NOMO-1 treated with DMSO at 0.1 percent for 48 hours (cell line): ENCODE measurements around the gene CHCHD3.

Experiments used
- DNase-seq: peaks from one replicate; lab custom pipeline; 2025; ENCODE audit not compliant: unreplicated experiment; lab: John Stamatoyannopoulos, UW

CHCHD3 gene

DNA sequence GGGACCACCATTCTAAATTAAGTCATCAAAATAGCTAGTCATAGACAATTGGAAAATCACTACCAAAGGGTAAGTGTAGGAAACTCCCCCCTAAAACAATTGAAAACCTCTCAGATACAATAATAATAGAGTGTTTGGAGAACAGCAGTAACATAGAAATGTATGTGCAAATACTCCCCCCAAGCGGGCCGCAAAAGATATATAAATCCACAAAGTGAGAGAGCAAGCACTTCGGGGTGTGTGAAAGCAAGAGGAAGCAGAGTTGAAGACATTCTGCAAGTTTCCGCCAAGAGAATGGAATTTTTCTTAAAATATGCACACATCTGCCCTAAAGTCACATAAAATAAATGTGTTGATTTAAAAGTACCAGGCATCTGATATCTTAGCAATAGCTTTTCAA lies 33.3 kb downstream of the CHCHD3 start:
- no peak for DNase-seq

DNA sequence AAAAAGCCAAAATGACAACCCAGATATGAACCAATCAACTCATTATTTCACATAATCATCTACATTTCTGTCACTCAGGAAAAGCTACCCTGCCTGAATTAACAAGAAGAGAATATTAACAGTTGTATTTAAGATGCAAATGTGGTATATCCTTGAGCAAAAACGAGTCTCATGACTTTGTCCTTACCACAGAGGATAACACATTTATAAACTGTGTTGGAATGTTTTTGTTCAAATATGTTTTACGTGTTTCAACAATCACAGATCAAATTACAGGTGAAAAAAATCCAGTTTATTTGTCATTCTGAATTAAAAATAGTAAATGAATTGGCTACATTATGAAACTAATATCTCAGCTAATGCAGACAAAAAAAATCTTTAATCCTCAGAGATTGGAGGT lies 34.6 kb downstream of the CHCHD3 start:
- no peak for DNase-seq

- no peak for DNase-seq
Observed at GRCh38 chr7:133044722-133045473, 37.0 kb downstream of the CHCHD3 start.

- DNase-seq: no peak
Observed at GRCh38 chr7:133040674-133041073, 41.2 kb downstream of the CHCHD3 start.

GRCh38 chr7:133040178-133040577 lies 41.7 kb downstream of the CHCHD3 start:
- no peak for DNase-seq

GRCh38 chr7:133039614-133040013 lies 42.3 kb downstream of the CHCHD3 start:
- no peak for DNase-seq

DNA sequence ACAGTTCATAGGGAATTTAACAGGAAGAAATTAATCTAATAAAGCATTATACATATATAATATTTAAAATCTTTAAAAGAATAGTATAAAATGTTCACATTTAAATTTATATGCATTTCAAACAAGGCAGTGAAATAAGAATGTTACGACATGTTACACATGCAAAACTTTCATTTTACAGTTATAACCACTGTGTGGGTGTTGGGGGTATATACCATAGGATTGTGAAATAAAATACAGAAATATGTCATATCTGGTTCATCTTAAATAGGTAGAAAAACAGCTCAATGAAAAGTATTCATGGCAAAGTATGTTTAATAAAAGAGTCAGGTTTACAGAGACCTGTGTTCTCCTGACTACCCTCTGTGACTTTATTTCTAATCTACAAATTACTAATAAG lies 45.6 kb downstream of the CHCHD3 start:
- DNase-seq: no peak

DNA sequence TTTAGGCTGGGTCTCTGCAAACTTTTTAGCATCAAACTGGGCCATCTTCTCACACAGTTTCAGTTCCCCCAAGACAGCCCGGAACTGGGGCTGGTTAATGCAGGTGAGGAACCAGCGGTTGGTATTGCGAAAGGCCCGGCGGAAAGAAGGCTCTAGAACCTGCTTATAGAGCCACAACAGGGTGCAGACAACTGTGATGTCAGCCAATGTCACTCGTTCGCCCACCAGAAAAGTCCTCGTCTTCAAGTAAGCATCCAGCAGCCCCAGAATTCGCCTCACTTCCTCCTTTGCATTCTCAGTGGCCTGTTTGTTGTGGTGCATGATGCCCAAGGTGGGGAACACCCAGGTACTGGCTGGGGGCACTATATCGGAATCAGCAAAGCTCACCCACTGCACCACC lies 46.6 kb downstream of the CHCHD3 start:
- peak; percentile 15 for DNase-seq

- DNase-seq: no peak
Observed at GRCh38 chr7:133030346-133030745, 51.5 kb downstream of the CHCHD3 start.

- DNase-seq: no peak
Observed at GRCh38 chr7:133029463-133029862, 52.4 kb downstream of the CHCHD3 start.

DNA sequence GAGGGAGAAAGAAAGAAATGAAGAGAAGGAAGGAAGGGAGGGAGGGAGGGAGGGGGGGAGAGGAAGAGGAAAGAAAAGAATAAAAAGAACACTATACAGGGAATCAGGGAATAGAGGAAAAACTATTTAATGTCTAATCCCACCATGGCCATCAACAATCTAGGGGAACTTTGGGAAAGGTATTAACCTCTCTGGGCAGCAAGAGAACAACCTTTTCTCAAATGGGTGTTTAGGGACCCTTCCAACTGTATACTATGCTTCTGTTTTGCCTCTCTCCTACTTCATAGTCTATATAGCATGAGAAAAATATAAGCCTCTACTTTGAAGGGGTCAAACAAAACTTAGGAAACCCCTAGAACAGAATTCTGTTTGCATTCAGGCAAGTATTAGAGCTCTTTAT lies 54.5 kb downstream of the CHCHD3 start:
- no peak for DNase-seq

GRCh38 chr7:133026210-133026859 lies 55.6 kb downstream of the CHCHD3 start:
- no peak for DNase-seq

DNA sequence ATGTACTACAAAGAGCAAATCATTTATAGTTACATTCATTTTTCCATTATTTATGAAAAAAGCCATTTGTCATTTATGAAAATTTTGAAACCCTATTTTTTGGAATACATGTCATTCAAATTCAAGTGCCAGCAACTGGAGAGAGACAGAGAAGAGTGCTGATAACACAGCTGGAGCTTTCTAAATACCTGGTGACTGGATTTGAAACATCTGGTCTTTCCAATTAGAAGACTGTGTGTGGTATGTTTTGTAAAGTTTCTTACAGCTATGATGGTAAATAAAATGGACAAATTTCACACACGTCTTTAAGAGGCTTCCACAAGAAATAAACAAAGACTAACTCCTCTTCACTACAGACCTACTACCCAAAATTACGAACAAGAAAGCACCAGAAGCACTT lies 56.8 kb downstream of the CHCHD3 start:
- no peak for DNase-seq

GRCh38 chr7:133024596-133024995 lies 57.3 kb downstream of the CHCHD3 start:
- DNase-seq: no peak

GRCh38 chr7:133023370-133024071 lies 58.4 kb downstream of the CHCHD3 start:
- DNase-seq: no peak

DNA sequence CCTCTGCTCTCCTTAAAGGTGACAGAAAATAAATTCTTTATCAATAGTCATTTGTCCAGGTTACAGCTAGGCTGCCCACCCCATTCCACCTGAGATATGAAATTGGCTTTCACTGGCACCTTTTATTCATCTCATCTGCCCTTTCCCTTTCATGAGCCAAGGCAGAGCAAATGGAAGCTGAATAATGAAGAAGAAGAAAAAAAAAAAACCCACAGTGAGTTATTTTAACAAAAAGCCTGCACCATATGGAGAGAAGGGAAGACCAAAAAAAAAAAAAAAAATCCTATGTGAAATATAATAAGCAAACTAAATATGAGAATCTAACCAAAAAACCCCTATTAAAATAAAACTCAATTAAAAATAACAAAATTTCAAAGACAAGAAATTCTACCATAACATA lies 59.2 kb downstream of the CHCHD3 start:
- DNase-seq: no peak

- DNase-seq: no peak
Observed at GRCh38 chr7:133021196-133021595, 60.7 kb downstream of the CHCHD3 start.

DNA sequence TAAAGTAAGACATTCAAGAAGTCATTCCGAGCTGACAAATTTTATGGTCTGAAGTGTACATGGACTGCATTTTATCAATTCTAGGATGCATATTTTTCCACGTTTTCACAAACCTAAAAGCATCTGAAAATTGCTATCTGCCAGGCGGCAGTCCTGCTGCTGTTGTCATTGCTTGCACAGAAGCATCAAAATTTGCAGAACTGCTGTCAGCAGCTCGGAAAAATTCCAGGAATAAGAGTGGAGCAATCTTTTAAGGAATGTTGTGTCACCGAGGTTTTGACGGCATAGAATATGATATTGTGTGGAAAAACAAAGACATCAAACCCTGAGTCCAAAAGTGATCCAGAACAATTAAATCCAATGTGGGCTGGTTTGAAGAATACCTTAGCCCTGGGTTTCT lies 61.4 kb downstream of the CHCHD3 start:
- DNase-seq: no peak

- DNase-seq: no peak
Observed at GRCh38 chr7:133019590-133019989, 62.3 kb downstream of the CHCHD3 start.

DNA sequence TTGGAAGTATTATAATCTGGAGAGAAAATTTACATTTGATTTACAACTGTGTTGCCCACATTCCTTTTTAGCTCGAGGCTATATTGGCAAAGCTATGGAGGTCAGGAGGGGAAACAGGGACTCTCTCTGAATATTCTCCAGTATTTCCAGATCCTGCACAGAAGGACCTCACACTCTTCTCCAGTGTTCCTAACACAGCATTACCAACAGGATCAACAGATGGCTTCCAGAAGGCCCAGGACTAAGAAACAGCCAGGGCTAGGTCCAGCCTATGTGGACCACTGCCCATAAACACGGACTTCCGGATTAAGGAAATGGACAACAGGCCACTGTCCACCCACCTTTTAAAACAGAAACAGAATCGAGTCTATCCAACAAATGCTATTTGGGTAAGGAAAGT lies 65.3 kb downstream of the CHCHD3 start:
- no peak for DNase-seq

- DNase-seq: no peak
Observed at GRCh38 chr7:133015888-133016287, 66.0 kb downstream of the CHCHD3 start.

GRCh38 chr7:133011746-133012145 lies 70.1 kb downstream of the CHCHD3 start:
- DNase-seq: no peak
